Islet precursor cell (in vitro differentiated cells): ENCODE measurements around the gene PHOX2B.
"Not testable (repeated sequence)": the region's sequence is repeated elsewhere in the genome, so short reads cannot be mapped to it uniquely, and the experiment has no call there.

Experiments used
- DNase-seq: peaks from one replicate; pipeline ENCODE4 v3.0.0-alpha.2; 2018

The PHOX2B gene

DNA sequence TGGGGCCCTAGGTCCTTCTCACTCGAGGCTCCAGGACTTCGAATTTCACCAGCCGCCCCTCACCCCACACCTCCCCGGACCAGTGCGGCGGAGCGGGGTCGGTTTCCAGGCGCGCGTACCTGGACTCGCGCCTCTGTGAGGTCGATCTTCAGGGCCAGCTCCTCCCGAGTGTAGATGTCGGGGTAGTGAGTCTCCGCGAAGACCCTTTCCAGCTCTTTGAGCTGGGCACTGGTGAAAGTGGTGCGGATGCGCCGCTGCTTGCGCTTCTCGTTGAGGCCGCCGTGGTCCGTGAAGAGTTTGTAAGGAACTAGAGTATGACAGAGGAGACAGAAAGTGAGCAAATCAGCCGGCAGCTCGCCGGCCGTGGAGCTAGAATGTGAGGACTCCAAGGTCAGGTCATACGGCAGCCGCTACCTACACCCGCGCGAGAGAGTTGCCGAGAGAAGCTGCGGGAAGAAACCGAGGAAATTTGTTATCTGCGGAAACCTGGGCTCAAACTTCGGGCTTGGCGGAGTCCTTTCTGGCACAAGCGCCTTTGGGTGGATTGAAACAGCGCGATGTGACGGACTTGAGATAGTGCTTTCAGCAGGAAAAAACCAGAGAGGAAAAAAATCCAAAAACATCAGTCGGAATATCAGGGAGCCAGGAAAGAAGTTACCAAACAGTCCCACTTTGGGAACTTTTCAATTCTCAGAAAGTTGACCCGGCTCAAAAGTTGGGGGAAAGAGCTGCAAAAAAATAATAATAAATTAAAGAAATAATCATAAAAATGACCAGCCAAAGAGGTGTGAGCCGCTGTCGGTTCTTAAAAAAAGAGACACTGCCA, 1.1 kb downstream of the PHOX2B start:
- peak; percentile 61 for DNase-seq

DNA sequence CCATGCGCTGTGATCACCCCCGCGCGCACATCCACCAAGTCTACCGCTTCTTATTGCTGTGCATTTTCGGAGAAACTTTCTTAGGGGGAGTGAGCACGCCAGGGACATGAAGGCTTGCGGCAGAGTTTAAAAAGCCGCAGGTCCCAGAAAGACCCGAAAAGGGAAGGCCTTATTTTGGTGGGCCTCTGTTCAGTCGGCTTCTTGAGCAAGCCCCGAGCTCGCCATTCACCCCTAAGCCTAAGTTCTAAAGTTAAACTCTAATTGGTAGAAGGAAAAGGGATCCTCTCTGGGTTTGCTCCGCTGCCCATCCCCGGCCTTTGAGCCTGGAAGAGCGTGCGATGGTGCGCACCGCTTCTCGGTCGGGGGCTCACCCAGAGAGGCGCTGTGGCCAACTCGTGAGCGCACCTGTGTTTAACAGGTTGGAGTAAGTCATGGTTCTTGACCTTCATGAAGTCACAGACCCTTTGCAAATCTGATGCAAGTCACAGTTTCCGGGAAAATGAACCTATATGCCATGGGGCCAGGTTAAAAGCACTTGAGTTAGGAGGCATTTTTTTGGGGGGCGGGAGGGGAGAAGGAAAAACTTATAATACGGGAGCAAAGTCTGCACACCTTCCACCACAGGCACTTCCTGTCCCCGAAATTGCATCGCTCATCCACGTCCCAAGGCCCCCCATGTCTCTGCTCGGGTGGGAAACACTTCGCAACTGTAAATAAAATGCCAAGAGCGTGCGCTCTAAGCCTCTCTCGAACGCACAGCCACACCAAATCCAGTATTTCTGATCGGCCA, 1.9 kb downstream of the PHOX2B start:
- no peak for DNase-seq

DNA sequence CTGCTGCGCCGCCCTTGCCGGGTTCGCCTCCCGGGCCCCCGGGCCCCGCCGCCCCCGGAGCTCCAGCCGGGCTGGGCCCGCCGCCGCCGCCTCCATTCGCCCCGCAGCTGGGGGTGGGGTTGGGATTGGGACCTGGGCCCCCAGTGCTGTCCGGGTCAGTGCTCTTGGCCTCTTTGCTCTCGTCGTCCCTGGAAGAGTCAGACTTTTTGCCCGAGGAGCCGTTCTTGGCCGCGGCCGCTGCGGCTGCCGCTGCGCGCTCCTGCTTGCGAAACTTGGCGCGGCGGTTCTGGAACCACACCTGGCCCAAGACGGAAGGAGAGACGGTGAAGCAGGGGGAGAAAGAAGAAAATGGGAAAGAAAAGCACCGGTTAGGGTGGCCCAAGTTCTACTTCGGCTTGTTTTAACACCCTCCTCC, 2.5 kb downstream of the PHOX2B start:
- peak; percentile 52 for DNase-seq

DNA sequence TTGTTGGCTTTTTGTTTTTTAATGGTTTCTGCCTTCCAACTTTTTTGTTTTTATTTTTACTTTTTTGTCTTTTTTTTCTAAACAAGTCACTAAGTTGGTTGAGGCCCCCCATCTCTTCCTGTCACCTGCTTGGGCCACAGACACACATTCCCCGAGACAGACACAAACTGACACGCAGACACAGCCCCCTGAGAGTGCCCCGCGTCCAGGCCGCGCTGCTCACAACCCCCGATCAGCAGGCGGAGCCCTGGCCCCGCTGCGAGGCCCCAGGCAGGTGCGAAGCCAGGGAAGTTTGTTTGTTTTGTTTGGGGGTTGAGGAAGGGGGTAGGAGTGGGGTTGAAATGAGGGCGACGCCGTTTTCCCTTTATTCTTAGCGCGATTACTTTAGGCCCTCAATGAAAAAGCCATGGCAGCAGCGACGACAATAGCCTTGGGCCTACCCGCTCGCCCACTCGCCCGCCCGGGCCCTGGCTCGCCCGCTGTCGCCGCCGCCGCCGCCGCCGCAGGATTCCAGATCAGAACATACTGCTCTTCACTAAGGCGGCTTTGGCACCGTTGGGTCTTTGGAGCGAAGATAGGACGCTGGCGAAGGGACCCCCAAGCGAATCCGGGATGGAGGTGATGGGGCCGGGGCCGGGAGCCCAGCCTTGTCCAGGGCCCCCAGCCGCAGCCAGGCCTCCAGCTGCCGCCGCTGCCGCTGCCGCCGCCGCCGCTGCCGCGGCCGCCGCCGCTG, 3.1 kb downstream of the PHOX2B start:
- peak; percentile 58 for DNase-seq

DNA sequence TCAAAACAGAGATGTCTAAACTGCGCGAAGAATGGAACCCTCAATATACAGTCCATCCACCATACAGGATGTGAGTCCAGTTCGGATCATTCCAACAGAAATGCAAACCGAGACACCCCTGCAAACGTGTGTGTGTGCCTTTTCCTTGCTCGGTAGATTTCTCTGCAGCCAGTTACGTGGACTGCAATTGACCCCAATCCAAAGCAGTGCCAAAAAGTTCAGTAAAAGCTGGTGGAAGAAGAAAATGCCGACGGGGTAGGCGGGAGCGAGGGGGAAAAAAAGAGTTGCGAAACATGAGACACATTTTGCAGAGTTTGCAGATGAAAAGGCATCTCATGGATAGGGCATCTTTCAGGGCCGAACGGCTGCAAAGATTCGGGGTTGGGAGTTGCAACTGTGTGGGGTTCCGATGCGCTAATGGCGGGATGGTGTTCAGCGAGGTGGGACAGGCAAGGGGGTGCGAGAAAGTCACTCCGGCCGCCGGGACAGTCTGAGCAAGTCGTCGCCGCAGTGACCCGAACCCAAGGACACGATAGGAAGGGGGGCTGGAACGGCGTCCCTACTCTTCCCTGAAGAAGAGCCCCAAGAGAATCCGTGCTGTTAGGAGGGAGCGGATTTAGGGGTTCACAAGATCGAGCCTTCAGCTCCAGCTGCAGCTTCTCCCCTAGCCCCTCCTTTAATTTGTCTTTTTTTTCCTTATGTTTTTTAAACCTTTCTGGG, 3.8 kb downstream of the PHOX2B start:
- DNase-seq, result no peak

DNA sequence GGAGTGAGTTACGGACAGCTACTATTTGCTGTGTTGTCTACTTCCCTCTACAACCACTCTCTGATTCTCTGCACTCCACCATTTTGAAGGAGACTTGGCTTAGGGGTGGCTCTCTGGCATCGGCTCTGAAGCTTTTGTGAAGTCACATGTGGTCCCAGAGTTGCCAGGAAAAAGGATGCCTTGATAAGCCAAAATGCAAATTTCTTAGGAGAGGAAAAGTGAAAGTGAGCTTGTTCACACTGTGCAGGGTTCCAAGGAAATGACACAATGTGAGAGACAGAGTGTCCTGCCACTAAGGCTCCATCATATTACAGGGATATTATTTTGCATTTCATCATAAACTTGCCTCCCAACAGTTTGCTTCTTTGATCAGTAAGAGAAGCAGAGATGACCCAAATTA, 7.2 kb downstream of the PHOX2B start:
- no peak for DNase-seq

DNA sequence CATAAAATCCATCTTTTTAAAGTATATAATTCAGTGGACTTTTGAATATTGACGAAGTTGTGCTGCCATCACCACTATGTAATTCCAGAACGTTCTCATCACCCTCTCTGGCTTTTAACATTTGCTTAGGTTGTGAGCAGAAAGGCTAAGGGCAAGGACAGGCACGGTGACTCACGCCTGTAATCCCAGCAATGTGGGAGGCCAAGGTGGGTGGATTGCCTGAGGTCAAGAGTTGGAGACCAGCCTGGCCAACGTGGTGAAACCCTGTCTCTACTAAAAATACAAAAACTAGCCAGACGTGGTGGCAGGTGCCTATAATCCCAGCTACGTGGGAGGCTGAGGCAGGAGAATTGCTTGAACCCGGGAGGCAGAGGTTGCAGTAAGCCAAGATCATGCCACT, 11.0 kb downstream of the PHOX2B start:
- peak; percentile 70 for DNase-seq

DNA sequence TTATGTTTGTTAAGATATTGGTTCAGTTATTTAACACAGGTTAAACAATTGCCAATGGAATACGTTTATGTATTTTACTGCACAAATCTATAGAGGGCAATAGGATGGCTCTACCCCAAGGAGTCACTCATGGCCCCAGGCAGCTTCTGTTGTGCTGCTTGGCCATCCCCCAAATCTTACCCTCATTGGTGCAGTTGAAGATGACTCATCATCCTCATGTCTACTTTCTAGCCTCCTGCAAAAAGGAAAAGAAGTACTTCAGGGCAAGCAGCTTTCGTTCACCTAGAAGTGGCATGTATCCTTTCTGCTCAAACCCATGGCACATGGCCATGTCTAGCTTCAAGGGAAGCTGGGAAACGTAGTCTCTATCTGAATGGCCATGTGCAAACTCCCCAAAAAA, 14.2 kb downstream of the PHOX2B start:
- DNase-seq, result peak; percentile 53

DNA sequence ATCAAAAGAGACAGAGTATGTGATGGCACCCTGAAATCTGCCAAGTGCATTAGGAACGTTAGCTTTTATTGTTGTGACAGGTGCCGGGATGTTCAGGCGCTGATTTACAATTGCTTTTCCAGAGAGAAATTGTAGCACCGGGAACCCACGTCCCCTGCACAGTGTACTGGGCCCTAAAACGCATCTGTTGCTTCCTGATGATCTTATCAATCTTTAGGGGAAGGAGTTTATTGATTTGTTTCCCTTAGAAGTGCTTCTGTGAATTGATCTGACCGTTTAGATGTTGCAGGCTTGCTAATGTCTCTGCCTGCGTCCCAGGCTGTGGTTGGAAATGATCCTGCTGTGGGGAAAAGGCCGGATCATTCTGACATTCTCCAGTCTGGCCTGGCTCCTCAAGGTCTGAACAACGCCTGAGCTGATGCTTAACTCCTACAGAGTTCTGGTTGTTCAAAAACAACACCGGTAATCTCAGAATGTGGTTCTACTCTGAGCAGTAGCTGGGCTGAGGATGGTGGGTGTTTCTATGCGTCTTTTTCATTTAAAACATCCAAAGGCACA, 16.9 kb downstream of the PHOX2B start:
- no peak for DNase-seq

DNA sequence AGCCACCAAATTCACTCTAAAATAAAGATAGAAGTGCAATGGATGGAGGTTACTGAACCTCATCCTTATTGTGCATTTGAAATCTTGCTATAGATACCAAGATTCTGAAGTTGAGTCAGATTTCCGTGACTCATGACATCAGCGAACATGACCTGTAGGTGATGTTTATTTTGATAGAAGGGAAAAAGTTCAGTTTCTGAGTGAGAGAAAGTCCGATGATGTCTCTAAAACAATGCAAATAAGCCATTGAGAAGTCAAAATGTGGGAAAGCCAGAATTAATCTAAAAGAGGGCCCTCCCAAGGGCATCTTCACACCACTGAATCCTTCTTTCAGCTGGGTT, 20.0 kb downstream of the PHOX2B start:
- no peak for DNase-seq

DNA sequence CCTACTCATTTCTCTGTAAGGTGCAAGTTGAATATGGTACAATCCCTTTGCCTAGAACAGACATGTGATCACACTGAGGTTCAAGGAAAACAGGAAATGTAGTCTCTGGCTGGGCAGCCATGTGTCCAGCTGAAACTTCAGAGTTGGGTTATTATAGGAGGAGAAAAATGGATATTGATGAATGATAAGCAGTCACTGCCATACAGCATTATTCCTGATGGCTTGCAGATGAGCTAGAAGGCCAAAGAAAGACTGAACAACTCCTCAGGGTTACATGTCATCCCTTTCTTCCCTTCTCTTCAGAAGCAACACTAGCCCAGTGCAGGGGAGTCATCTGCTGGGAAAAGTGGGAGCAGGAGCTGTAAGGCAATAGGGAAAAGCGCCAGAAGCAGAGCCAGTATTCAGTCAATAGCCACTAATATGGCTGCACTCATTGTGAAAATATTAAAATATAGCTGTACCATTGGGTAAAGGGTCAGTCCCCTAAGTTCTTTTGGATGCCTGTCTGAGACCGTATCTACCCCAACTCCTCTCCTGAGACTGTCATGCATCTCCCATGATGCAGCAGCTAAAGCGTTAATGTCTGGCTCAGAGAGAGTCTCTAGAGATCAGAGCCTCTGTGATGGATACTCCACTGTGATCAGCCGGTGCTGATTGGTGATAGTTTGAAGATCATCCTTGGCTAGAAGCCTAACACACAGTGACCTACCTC, 20.5 kb downstream of the PHOX2B start:
- DNase-seq, result no peak

DNA sequence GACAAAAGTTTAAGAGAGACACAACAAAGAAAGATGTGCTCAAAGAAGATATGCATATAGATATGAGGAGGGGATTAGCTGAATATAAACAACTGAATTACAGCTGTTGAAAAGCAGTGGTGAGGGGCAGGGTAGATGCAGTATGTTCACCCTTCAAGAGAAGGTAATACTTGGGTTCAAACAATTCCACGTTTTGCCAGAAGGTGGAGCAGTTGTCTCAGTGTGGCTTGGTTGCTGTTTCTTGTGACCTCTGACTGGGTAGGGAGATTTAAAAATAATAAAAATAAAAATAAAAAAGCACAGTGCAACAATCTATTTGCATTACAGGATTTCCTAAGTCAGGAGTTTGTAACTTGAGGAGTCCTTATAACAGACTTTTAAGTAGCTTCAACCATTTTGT, 23.3 kb downstream of the PHOX2B start:
- no peak for DNase-seq

DNA sequence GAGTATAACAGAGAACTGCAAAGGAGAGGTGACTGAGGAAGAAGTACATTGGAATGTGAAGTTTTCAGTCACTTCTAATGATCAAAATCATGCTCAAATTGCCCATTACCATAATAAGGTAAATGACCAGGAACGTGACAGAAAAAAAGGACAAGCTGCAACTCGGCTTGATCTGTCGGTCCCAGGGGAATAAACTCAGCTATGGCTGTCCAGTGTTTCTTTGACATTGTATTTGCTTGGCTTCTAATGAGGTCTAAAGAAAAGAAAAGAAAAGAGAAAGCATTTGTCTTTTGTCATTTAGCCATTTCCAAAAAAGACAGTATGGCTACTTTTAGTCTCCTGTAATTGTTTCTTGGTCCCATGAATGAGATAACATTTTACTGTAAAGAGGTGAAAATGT, 25.2 kb downstream of the PHOX2B start:
- DNase-seq, result no peak

DNA sequence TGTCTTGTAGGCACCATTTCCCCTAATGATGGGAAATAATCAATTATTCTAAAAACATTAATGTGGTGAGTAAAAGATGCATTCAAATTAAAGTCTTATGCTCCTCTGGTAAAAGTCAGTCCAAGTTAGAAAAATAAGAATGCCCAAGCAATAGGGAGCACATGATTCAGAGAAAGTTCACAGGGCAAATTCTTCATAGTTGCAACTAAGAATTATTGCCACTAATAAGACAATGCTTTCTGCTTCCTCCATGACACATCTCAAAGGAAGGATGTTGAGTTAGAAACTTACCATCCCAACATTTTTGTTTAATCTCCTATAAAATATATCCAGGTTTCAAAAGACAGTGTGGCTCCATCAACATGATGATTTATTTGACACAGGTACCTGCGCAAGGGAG, 26.3 kb downstream of the PHOX2B start:
- DNase-seq, result no peak

DNA sequence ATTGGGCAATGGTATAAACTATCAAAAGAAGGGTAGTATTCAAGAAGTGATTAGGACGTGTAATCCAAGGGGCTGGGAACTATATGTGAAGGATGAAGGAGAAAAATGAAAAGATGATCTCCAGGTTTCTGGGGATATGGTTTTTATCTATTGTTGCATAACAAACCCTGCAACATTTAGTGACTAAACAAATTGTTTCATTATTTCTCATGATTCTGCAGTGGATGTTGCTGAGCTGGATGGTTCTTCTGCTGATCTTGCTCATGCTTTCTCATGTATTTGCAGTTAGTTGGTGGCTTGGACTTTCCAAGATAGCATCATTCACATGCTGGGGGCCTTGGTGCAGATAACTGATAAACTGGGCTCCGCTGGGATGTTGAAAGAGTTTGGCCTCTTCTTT, 29.1 kb downstream of the PHOX2B start:
- DNase-seq, result no peak

DNA sequence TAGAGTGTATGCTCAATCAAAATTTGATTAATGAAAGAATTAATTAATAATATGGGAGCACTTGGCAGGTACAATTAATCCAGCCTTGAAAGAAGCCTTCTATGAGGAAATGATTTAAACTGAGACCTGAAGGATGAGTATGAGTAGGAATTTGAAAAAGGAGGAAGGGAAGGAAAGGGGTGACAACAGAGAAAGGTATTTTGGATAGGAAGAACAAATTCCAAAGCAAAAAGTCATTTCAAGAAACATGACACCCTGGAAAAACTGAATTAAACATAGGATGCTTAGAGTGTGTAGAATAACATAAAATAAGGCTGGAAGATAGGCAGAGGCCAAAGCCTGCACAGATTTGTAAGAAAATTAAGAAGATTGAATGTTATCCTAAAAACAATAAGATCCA, 29.6 kb downstream of the PHOX2B start:
- no peak for DNase-seq

DNA sequence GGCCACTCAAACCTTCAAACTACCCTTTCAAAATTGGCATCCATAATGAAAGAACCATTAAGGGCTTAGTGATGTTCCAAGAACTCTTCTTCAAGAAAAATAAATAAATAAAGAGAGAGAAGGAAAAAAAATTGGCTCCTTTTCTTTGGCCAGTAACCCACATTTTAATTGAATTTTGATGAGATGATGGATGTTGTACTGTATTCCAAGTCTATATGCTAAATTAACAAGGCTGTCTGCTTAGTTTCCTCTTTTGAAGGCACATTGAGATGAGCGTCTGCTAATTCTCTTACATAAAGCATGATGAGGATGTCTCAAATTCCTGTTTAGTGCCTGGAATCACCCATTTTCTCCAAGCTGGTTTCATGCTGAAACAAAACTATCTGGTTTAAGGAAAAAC, 33.4 kb downstream of the PHOX2B start:
- DNase-seq, result no peak

DNA sequence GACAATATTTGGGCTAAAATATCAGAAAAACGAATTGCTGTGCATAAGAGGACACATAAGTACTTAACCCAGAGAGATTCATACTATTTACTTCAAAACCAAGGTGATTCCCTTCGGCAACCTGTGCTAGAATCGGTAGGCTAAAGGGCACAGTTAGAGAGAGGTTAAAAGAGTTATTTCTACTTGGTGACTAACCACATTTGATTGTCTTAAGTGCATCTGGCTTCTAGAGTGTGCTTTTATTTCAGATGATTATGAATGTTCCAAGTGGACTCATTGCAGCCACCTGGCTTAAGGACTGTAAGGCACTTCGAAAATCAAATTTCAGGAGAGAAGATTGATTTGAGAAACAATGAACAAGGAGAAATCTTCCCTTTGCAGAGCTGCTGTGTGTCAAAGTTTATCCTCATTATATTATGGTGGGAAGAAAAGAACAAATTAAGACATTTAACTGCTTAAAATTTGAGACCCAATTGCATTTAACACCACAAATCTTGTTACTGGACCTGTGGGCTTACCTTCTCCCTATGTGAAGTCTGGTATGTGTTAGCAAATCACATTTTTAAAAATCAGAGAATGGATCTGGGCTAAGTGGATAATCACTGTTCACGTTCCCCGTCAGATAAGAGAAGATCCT, 34.0 kb downstream of the PHOX2B start:
- no peak for DNase-seq

DNA sequence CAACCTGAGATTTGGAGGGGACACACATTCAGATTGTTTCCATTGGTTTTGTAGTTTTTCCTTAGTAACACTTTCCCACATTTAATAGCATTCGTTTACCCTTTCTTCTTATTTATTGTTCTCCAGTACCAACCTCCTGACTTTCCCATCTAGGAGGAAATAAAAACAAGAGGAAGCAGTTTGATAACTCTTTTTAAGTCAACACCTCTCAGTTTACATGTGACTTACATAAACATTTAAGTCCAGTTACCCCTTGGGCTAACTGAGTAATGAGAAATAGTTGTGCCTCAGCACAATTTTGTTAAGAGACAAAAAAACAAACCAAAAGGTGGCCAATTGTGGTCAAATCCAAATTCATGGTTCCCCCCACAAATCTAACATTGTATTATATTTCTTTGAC, 34.8 kb downstream of the PHOX2B start:
- no peak for DNase-seq

DNA sequence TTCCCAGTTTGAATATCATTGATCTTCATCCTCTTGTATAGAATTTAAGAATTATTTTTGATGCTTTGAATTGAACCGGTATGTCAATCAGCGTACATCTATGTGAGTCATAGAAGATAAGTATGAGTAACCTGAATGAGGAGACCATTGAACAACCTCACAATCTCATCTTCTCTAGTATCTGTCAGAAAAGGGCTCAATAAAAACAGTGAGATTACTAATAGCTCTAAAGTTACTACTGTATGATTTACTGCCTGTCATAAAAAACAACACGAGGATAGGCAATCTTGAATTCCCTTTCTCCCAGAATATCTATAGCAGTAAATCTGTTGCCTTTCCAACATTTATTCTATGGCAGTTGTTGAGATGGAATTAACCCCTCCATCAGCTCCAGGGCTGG, 36.1 kb downstream of the PHOX2B start:
- no peak for DNase-seq

DNA sequence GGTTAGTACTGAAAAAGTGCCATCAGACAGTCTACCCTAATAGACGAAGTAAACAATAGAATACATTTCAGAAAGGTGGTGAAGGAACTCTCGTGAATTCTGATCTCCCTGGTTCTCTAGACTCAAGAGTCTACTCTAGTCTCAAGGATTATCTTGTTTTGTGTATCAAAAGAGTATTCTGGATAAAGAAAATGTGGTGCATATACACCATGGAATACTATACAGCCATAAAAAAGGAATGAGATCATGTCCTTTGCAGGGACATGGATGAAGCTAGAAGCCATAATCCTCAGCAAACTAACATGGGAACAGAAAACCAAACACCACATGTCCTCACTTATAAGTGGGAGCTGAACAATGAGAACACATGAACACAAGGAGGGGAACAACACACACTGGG, 36.9 kb downstream of the PHOX2B start:
- not testable (repeated sequence) for DNase-seq
